ENCODE measurements around the gene ATG12. TPM values are rescaled to one million over a fixed set of nuclear protein-coding genes. Genes with fewer than 3 reads are reported as not detected.

ATG12 gene
- total and polyA plus RNA-seq, 10 donors, result 30.6 to 90.4 (median 49.6) TPM

GRCh38 chr5:115798252-115798651 is 43.1 kb downstream of the ATG12 start:
- TF ChIP-seq, protein P1, sequence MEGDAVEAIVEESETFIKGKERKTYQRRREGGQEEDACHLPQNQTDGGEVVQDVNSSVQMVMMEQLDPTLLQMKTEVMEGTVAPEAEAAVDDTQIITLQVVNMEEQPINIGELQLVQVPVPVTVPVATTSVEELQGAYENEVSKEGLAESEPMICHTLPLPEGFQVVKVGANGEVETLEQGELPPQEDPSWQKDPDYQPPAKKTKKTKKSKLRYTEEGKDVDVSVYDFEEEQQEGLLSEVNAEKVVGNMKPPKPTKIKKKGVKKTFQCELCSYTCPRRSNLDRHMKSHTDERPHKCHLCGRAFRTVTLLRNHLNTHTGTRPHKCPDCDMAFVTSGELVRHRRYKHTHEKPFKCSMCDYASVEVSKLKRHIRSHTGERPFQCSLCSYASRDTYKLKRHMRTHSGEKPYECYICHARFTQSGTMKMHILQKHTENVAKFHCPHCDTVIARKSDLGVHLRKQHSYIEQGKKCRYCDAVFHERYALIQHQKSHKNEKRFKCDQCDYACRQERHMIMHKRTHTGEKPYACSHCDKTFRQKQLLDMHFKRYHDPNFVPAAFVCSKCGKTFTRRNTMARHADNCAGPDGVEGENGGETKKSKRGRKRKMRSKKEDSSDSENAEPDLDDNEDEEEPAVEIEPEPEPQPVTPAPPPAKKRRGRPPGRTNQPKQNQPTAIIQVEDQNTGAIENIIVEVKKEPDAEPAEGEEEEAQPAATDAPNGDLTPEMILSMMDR (IDR thresholded peaks at IDR 0.05 in 8 of 11, conservative IDR thresholded peaks at IDR 0.05 in 3 of 11), result no peak
- TF ChIP-seq POLR2A (IDR thresholded peaks at IDR 0.05) (no peak), POLR2AphosphoS5 (IDR thresholded peaks at IDR 0.05) (no peak)
- Histone ChIP-seq H3K9me3 (no peaks in the 10 kb centered on the region), H3K36me3 (no peaks in the 10 kb centered on the region), H3K4me3 (no peak overlapping the region), H3K4me1 (no peaks in the 10 kb centered on the region), H3K27ac (no peak overlapping the region), H3K27me3 (replicated peaks in 1 of 7) (no peaks in the 10 kb centered on the region)
- WGBS, 5 donors, result 77 to 88% (median 81%) methylated on average over 2 of the region's 2 CpGs
- intact Hi-C loops (cut with DNase I; ENCODE audit: low total_unique reads), result no loop called here
- no peak for DNase-seq

DNA sequence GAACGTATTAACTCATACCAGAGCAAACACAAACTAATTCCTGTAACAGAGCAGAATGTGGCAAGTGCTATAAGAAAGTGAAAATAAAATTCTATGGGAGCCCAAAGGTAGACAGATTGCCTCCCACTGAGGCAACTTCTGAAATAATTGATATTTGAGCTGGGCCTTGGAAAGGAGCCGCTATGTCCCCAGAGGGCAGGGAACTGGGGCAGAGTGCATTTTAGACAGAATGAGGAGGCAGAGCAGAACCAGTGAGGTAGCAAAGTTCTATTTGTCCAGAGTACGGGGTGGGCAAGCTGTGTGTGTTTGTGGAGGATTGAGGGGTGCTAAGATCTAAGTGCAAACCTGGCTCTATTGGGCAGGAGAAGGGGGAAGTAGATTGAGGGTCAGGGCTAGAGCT is 44.7 kb downstream of the ATG12 start:
- no peaks in the 10 kb centered on the region for H3K4me1 ChIP-seq
- DNase-seq, result no peak
- no peaks in the 10 kb centered on the region for H3K9me3 ChIP-seq
- 85 to 96% (median 89%) methylated on average over 3 of the region's 3 CpGs for WGBS, 5 donors
- TF ChIP-seq POLR2A (IDR thresholded peaks at IDR 0.05) (no peak), POLR2AphosphoS5 (IDR thresholded peaks at IDR 0.05) (no peak)
- TF ChIP-seq, protein P1 (IDR thresholded peaks at IDR 0.05 in 8 of 11, conservative IDR thresholded peaks at IDR 0.05 in 3 of 11), result no peak
- H3K36me3 ChIP-seq, result no peaks in the 10 kb centered on the region
- intact Hi-C loops (cut with DNase I; ENCODE audit: low total_unique reads), result no loop called here
- H3K4me3 ChIP-seq, result no peak overlapping the region
- peaks cover 0 to 4% (median 0%) of the 10 kb centered on the region in 7 donors for H3K27me3 ChIP-seq (replicated peaks in 1 of 7)
- H3K27ac ChIP-seq, result no peak overlapping the region

GRCh38 chr5:115795700-115796099 is 45.7 kb downstream of the ATG12 start:
- no peak for TF ChIP-seq POLR2A (IDR thresholded peaks at IDR 0.05)
- no peak for TF ChIP-seq POLR2AphosphoS5 (IDR thresholded peaks at IDR 0.05)
- TF ChIP-seq, protein P1 (IDR thresholded peaks at IDR 0.05 in 8 of 11, conservative IDR thresholded peaks at IDR 0.05 in 3 of 11), result no peak
- no peaks in the 10 kb centered on the region for H3K9me3 ChIP-seq
- no peak overlapping the region for H3K4me3 ChIP-seq
- DNase-seq, result no peak
- H3K27me3 ChIP-seq (replicated peaks in 1 of 7), result peaks cover 0 to 13% (median 0%) of the 10 kb centered on the region in 7 donors
- 75 to 100% (median 86%) methylated on average over 1 of the region's 1 CpG for WGBS, 5 donors
- H3K27ac ChIP-seq, result no peak overlapping the region
- intact Hi-C loops (cut with DNase I; ENCODE audit: low total_unique reads), result no loop called here
- H3K36me3 ChIP-seq, result no peaks in the 10 kb centered on the region
- H3K4me1 ChIP-seq, result no peaks in the 10 kb centered on the region

DNA sequence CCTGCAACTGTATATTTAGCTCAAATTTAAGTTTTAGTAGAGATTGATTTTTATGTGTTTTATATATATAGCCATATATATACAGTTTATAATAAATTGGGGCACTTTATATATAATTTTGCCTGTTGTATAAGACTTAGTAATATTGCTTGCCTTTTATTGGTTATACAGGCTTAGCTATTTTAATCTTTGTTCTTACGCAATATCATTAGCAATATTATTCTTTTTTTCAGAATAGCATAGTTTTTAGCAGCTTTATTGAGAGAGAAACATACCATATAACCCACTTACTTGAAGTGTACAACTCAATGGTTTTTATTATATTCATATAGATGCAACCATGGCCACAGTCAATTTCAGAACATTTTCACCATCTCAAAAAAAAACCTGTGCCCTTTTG is 52.9 kb downstream of the ATG12 start:
- Histone ChIP-seq H3K27me3 (replicated peaks in 1 of 7) (peaks cover 0 to 54% (median 6%) of the 10 kb centered on the region in 7 donors), H3K9me3 (peaks cover 0 to 7% (median 0%) of the 10 kb centered on the region in 8 donors), H3K27ac (no peak overlapping the region), H3K36me3 (no peaks in the 10 kb centered on the region), H3K4me3 (no peak overlapping the region), H3K4me1 (no peaks in the 10 kb centered on the region)
- no peak for DNase-seq
- TF ChIP-seq POLR2AphosphoS5 (IDR thresholded peaks at IDR 0.05) (no peak), POLR2A (IDR thresholded peaks at IDR 0.05) (no peak)
- intact Hi-C loops (cut with DNase I; ENCODE audit: low total_unique reads), result no loop called here
- WGBS, 5 donors, result 95 to 98% (median 97%) methylated on average over 1 of the region's 1 CpG

DNA sequence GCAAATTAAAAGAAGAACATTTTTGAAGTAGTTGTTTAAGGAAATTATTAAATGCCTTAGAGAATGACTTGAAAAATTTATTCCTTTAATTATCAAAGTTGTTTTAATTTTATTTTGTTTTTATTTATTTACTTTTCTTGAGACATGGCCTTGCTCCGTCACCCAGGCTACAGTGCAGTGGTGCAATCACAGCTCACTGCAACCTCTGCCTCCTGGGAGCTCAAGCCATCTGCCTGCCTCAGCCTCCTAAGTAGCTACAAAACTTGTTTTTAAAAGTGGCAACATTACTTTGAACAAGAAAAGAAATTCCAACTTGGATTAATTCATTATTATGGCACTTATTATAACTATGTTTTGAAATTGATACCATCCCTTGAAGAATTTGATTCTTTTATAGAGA is 53.9 kb downstream of the ATG12 start:
- intact Hi-C loops (cut with DNase I; ENCODE audit: low total_unique reads), result no loop called here
- Histone ChIP-seq H3K27me3 (replicated peaks in 1 of 7) (peaks cover 0 to 54% (median 6%) of the 10 kb centered on the region in 7 donors), H3K27ac (no peak overlapping the region), H3K4me1 (no peaks in the 10 kb centered on the region), H3K9me3 (peaks cover 0 to 7% (median 0%) of the 10 kb centered on the region in 8 donors), H3K4me3 (no peak overlapping the region), H3K36me3 (no peaks in the 10 kb centered on the region)
- DNase-seq, result no peak
- WGBS, 5 donors, result 0 to 63% (median 41%) methylated on average over 1 of the region's 1 CpG
- TF ChIP-seq POLR2A (IDR thresholded peaks at IDR 0.05) (no peak), POLR2AphosphoS5 (IDR thresholded peaks at IDR 0.05) (no peak)
- TF ChIP-seq, protein P1 (IDR thresholded peaks at IDR 0.05 in 8 of 11, conservative IDR thresholded peaks at IDR 0.05 in 3 of 11), result no peak

All from spleen (tissue), 11 donors.